ENCODE data around the gene TP53BP2. TPM values are rescaled to one million over a fixed set of nuclear protein-coding genes. Genes with fewer than 3 reads are reported as not detected.

Gene TP53BP2
- total and polyA plus RNA-seq, 10 of the 15 experiments (the other 5 are each of a cell fraction or from before 2014, with no cell fraction given) = 1.6 to 13.7 (median 5.6) TPM

GRCh38 chr1:223784541-223784940 is 61.2 kb downstream of the TP53BP2 start (continued):
- TF ChIP-seq, protein P1, sequence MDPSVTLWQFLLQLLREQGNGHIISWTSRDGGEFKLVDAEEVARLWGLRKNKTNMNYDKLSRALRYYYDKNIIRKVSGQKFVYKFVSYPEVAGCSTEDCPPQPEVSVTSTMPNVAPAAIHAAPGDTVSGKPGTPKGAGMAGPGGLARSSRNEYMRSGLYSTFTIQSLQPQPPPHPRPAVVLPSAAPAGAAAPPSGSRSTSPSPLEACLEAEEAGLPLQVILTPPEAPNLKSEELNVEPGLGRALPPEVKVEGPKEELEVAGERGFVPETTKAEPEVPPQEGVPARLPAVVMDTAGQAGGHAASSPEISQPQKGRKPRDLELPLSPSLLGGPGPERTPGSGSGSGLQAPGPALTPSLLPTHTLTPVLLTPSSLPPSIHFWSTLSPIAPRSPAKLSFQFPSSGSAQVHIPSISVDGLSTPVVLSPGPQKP (IDR thresholded peaks at IDR 0.05; ENCODE audit: low read depth, low read length) = no peak
- TF ChIP-seq, protein P2, sequence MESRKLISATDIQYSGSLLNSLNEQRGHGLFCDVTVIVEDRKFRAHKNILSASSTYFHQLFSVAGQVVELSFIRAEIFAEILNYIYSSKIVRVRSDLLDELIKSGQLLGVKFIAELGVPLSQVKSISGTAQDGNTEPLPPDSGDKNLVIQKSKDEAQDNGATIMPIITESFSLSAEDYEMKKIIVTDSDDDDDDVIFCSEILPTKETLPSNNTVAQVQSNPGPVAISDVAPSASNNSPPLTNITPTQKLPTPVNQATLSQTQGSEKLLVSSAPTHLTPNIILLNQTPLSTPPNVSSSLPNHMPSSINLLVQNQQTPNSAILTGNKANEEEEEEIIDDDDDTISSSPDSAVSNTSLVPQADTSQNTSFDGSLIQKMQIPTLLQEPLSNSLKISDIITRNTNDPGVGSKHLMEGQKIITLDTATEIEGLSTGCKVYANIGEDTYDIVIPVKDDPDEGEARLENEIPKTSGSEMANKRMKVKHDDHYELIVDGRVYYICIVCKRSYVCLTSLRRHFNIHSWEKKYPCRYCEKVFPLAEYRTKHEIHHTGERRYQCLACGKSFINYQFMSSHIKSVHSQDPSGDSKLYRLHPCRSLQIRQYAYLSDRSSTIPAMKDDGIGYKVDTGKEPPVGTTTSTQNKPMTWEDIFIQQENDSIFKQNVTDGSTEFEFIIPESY (IDR thresholded peaks at IDR 0.05) = no peak
- TF ChIP-seq SIX5 (IDR thresholded peaks at IDR 0.05; ENCODE audit: low read depth, low read length, severe bottlenecking) (no peak), SREBF1 (IDR thresholded peaks at IDR 0.05; ENCODE audit: low read length) (no peak)
- TF ChIP-seq, protein P3, sequence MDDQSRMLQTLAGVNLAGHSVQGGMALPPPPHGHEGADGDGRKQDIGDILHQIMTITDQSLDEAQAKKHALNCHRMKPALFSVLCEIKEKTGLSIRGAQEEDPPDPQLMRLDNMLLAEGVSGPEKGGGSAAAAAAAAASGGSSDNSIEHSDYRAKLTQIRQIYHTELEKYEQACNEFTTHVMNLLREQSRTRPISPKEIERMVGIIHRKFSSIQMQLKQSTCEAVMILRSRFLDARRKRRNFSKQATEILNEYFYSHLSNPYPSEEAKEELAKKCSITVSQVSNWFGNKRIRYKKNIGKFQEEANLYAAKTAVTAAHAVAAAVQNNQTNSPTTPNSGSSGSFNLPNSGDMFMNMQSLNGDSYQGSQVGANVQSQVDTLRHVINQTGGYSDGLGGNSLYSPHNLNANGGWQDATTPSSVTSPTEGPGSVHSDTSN (IDR thresholded peaks at IDR 0.05; ENCODE audit: insufficient replicate concordance, low read depth, low read length) = no peak

- DNase-seq (ENCODE audit: low read depth, low spot score) (no peak), FAIRE-seq (no peak), ATAC-seq (no peak)
- in situ Hi-C loops (cut with MboI) (no loop called here), intact Hi-C loops (cut with micrococcal nuclease; ENCODE audit: unreplicated experiment) (no loop called here)
- Histone ChIP-seq H3K27me3 (replicated peaks in 1 of 2; ENCODE audit: control insufficient read depth in 2 of 2, insufficient read depth in 2 of 2, low read length in 1 of 2) (no peaks in the 10 kb centered on the region), H3K27ac (ENCODE audit: control insufficient read depth, insufficient read depth) (no peak overlapping the region), H3K9me3 (replicated peaks; ENCODE audit: control insufficient read depth, insufficient read depth, low read length) (no peaks in the 10 kb centered on the region), H2AFZ (ENCODE audit: control insufficient read depth, low read depth, low read length) (no peak overlapping the region), H3K9ac (ENCODE audit: control insufficient read depth, insufficient read depth, low read length) (no peak overlapping the region), H3K4me2 (ENCODE audit: control insufficient read depth, insufficient read depth) (no peak overlapping the region), H3K4me1 (ENCODE audit: control insufficient read depth, insufficient read depth, low read length) (no peaks in the 10 kb centered on the region), H3K79me2 (ENCODE audit: control insufficient read depth, insufficient read depth, low read length) (no peaks in the 10 kb centered on the region), H3K4me3 (no peak overlapping the region), H4K20me1 (ENCODE audit: control insufficient read depth, insufficient read depth) (no peaks in the 10 kb centered on the region), H3K36me3 (ENCODE audit: control insufficient read depth in 2 of 2, insufficient read depth in 2 of 2, low read length in 1 of 2) (no peaks in the 10 kb centered on the region; a peak in 2 of 4 replicates)
- ChIA-PET CTCF (no interaction called here), RAD21 (ENCODE audit: unreplicated experiment) (no interaction called here), SMC1A (ENCODE audit: uncharacterized antibody, unreplicated experiment) (interaction anchor here (1.2 kb wide), 1 partner anchor 14 kb away, joined by 3 read pairs; no protein-coding TSS in a partner anchor), POLR2A (interaction anchor here (0.6 kb wide), 1 partner anchor 58 kb away, joined by 5 read pairs; no protein-coding TSS in a partner anchor)
- BruUV-seq (replicated peaks) = no TSS peak
- TF ChIP-seq NFXL1 (IDR thresholded peaks at IDR 0.05; ENCODE audit: borderline replicate concordance) = no peak
- TF ChIP-seq STAT1 (conservative IDR thresholded peaks at IDR 0.05) = no peak
- WGBS (ENCODE audit: insufficient coverage, insufficient replicate concordance, low lambda C conversion rate, missing lambda C conversion rate) = 36% methylated on average over 1 of the region's 1 CpG
These were observed 62.1 kb downstream of the TP53BP2 start for GRCh38 chr1:223783676-223784075.

Data from GM12878 (cell line).